SK-N-MC (cell line): ENCODE data around the gene CCDC183.

ENCODE experiments used
- EZH2 ChIP-seq: fragments of 200-600 bp; sonication (generic); IDR thresholded peaks from one replicate; pipeline ENCODE4 v1.6.1; 2017; ENCODE audit warnings: antibody characterized with exemption
- POLR2AphosphoS5 ChIP-seq: IDR thresholded peaks from 2 replicates; pipeline ENCODE4 v1.6.1; 2012; ENCODE audit warnings: mild to moderate bottlenecking, low read depth, low read length, borderline replicate concordance

GRCh38 chr9:136746621-136747020, 49.5 kb upstream of the CCDC183 start:
- TF ChIP-seq EZH2 (no peak), POLR2AphosphoS5 (no peak)
